Left lung (tissue), 10 donors: Measurements from ENCODE around the gene ELOA. TPM values are rescaled to one million over a fixed set of nuclear protein-coding genes. Genes with fewer than 3 reads are reported as not detected.

ENCODE experiments used
- ATAC-seq: fragments of 200-7000 bp; cut with Tn5 transposase; one replicate; pipeline ENCODE4 v1.9.1; 2020; ENCODE audit warnings: moderate library complexity
- DNase-seq, 4 donors: peaks; one replicate each; pipeline ENCODE4 v3.0.0-alpha.2; 2013 to 2020
- H3K27ac ChIP-seq, 2 donors: fragments of 200-600 bp; sonication (generic) in 1 of 2; one replicate each; pipeline versions ENCODE4 v1.5.0 to v1.8.0; 2020 to 2021
- H3K27me3 ChIP-seq, 2 donors: fragments of 200-600 bp; sonication (generic) in 1 of 2; one replicate each; pipeline versions ENCODE4 v1.5.0 to v1.8.0; 2020 to 2021
- H3K36me3 ChIP-seq, 2 donors: fragments of 200-600 bp; sonication (generic) in 1 of 2; one replicate each; pipeline versions ENCODE4 v1.5.0 to v1.8.0; 2020 to 2021
- H3K4me1 ChIP-seq, 2 donors: fragments of 200-600 bp; one replicate each; pipeline ENCODE4 v1.8.0; 2021
- H3K4me3 ChIP-seq, 2 donors: fragments of 200-600 bp; sonication (generic) in 1 of 2; one replicate each; pipeline versions ENCODE4 v1.5.0 to v1.8.0; 2020 to 2021; ENCODE audit warnings: mild to moderate bottlenecking in 1 of 2
- H3K9me3 ChIP-seq, 2 donors: fragments of 200-600 bp; sonication (generic) in 1 of 2; one replicate each; pipeline versions ENCODE4 v1.5.0 to v1.8.0; 2020 to 2021
- CTCF ChIP-seq, 2 donors: fragments of 200-600 bp; sonication (generic) in 1 of 2; IDR thresholded peaks; one replicate each; pipeline versions ENCODE4 v1.5.0 to v1.8.0; 2021; ENCODE audit warnings: antibody characterized with exemption in 2 of 2
- intact Hi-C, 2 donors: fragments of 100-400 bp; cut with DNase I; formaldehyde crosslinking; loops; one replicate each; pipeline versions ENCODE4 v1.11.2 to v1.14.2; 2022
- polyA plus RNA-seq, 6 donors: library from polyadenylated mRNA; unstranded; fragments of 120-200 nt; gene quantifications; one replicate each; pipeline ENCODE4 v1.2.1, GENCODE V29; 2013; ENCODE audit not compliant: insufficient read length in 6 of 6
- total RNA-seq, 2 donors: library from RNA; stranded (reverse); fragmentation: NEBNext Ultra II Directional; extraction: Animal tissue kit (Norgen Biotek cat#: 25700); gene quantifications; one replicate each; pipeline ENCODE4 v1.2.1, GENCODE V29; 2021
- donor health status: DM: no; HTN: yes; CAD: no.
- donor health status: DM: no; HTN: no; CAD: no.

Gene ELOA
- total and polyA plus RNA-seq, 8 donors, result 41.4 to 50.3 (median 46.4) TPM

GRCh38 chr1:23759277-23759676 is 16.0 kb downstream of the ELOA start:
- H3K27ac ChIP-seq, result no peak overlapping the region
- DNase-seq, result peak in 1 of 4 donors; percentile 51
- no peaks in the 10 kb centered on the region for H3K4me1 ChIP-seq
- TF ChIP-seq CTCF (IDR thresholded peaks at IDR 0.05), result no peak
- H3K4me3 ChIP-seq, result no peak overlapping the region
- intact Hi-C loops, result no loop called here
- H3K36me3 ChIP-seq, result peaks cover 6 to 93% of the 10 kb centered on the region in 2 donors
- no peaks in the 10 kb centered on the region for H3K27me3 ChIP-seq
- no peaks in the 10 kb centered on the region for H3K9me3 ChIP-seq
- peak; percentile 50 for ATAC-seq

GRCh38 chr1:23763041-23763577 is 19.8 kb downstream of the ELOA start:
- no peaks in the 10 kb centered on the region for H3K9me3 ChIP-seq
- no peaks in the 10 kb centered on the region for H3K4me1 ChIP-seq
- TF ChIP-seq CTCF (IDR thresholded peaks at IDR 0.05), result no peak
- intact Hi-C loops, result no loop called here
- ATAC-seq (no peak), DNase-seq (no peak)
- peaks cover 0 to 73% of the 10 kb centered on the region in 2 donors for H3K36me3 ChIP-seq
- H3K27ac ChIP-seq, result no peak overlapping the region
- H3K4me3 ChIP-seq, result no peak overlapping the region
- H3K27me3 ChIP-seq, result no peaks in the 10 kb centered on the region

GRCh38 chr1:23768733-23769132 is 25.5 kb downstream of the ELOA start:
- DNase-seq (no peak), ATAC-seq (no peak)
- no peak overlapping the region for H3K27ac ChIP-seq
- no peak for TF ChIP-seq CTCF (IDR thresholded peaks at IDR 0.05)
- H3K4me1 ChIP-seq, result peaks cover 0 to 3% of the 10 kb centered on the region in 2 donors
- peaks cover 0 to 24% of the 10 kb centered on the region in 2 donors for H3K36me3 ChIP-seq
- intact Hi-C loops, result no loop called here
- H3K27me3 ChIP-seq, result no peaks in the 10 kb centered on the region
- H3K4me3 ChIP-seq, result no peak overlapping the region
- H3K9me3 ChIP-seq, result no peaks in the 10 kb centered on the region

- Histone ChIP-seq H3K4me1 (peaks cover 0 to 11% of the 10 kb centered on the region in 2 donors), H3K27ac (no peak overlapping the region), H3K9me3 (no peaks in the 10 kb centered on the region), H3K27me3 (no peaks in the 10 kb centered on the region), H3K36me3 (no peaks in the 10 kb centered on the region), H3K4me3 (no peak overlapping the region)
- ATAC-seq, result peak; percentile 97
- peak; percentile 68 to 95 (median 83) for DNase-seq
- TF ChIP-seq CTCF (IDR thresholded peaks at IDR 0.05), result peak; percentile 82 to 91
- intact Hi-C loops, result no loop called here
Measured at GRCh38 chr1:23772049-23772853, 29.0 kb downstream of the ELOA start.

GRCh38 chr1:23772854-23773242 is 29.6 kb downstream of the ELOA start:
- ATAC-seq (no peak), DNase-seq (no peak)
- Histone ChIP-seq H3K36me3 (no peaks in the 10 kb centered on the region), H3K4me1 (peaks cover 3 to 15% of the 10 kb centered on the region in 2 donors), H3K27ac (no peak overlapping the region), H3K9me3 (no peaks in the 10 kb centered on the region), H3K4me3 (no peak overlapping the region), H3K27me3 (no peaks in the 10 kb centered on the region)
- intact Hi-C loops, result no loop called here
- TF ChIP-seq CTCF (IDR thresholded peaks at IDR 0.05), result no peak
